LNCAP (cell line): ENCODE results near the gene AK4.

Source experiments
- CTCF ChIP-seq: fragments of 450-650 bp; IDR thresholded peaks from 2 replicates; pipeline ENCODE4 v1.5.1; 2017; ENCODE audit warnings: mild to moderate bottlenecking

Gene AK4

GRCh38 chr1:65176591-65176990, 28.6 kb downstream of the AK4 start:
- no peak for TF ChIP-seq CTCF

GRCh38 chr1:65177457-65177856, 29.5 kb downstream of the AK4 start:
- no peak for TF ChIP-seq CTCF

GRCh38 chr1:65178235-65178634, 30.2 kb downstream of the AK4 start:
- no peak for TF ChIP-seq CTCF

- TF ChIP-seq CTCF = no peak
These were observed 31.1 kb downstream of the AK4 start for GRCh38 chr1:65179148-65179547.

- no peak for TF ChIP-seq CTCF
These were observed 33.0 kb downstream of the AK4 start for GRCh38 chr1:65180977-65181376.

- TF ChIP-seq CTCF = no peak
These were observed 34.8 kb downstream of the AK4 start for GRCh38 chr1:65182658-65183268.

- TF ChIP-seq CTCF = no peak
These were observed 41.6 kb downstream of the AK4 start for GRCh38 chr1:65189576-65190115.

- TF ChIP-seq CTCF = no peak
These were observed 42.2 kb downstream of the AK4 start for GRCh38 chr1:65190229-65190628.
